BE2C (cell line): Measurements from ENCODE around the gene GPN3.
A peak's percentile ranks its signal among the peaks of the same experiment; 100 is the strongest.
"Not testable (repeated sequence)": the region's sequence is repeated elsewhere in the genome, so short reads cannot be mapped to it uniquely, and the experiment has no call there.

ENCODE experiments used
- DNase-seq: peaks from one replicate; pipeline ENCODE4 v3.0.0-alpha.2; 2020
- H3K27me3 ChIP-seq: fragments of 250-450 bp; sonication (Bioruptor Pico); 2 replicates; pipeline ENCODE4 v1.5.1; 2020; ENCODE audit warnings: mild to moderate bottlenecking
- H3K36me3 ChIP-seq: fragments of 250-450 bp; sonication (Bioruptor Pico); 2 replicates; pipeline ENCODE4 v1.5.1; 2020; ENCODE audit warnings: mild to moderate bottlenecking
- H3K4me1 ChIP-seq: fragments of 250-450 bp; sonication (Bioruptor Pico); 2 replicates; pipeline ENCODE4 v1.5.1; 2020
- H3K4me3 ChIP-seq: 2 replicates; pipeline ENCODE4 v1.5.1; 2011; ENCODE audit warnings: low read depth, low read length
- H3K9me3 ChIP-seq: fragments of 250-450 bp; sonication (Bioruptor Pico); 2 replicates; pipeline ENCODE4 v1.5.1; 2020
- TF ChIP-seq, protein P1 (sequence below): IDR thresholded peaks from 2 replicates; pipeline ENCODE4 v1.5.1; 2012; ENCODE audit warnings: mild to moderate bottlenecking, low read depth, low read length

GPN3 gene

GRCh38 chr12:110467847-110468213, 227 bp downstream of the GPN3 start:
- Histone ChIP-seq H3K4me1 (no peaks in the 10 kb centered on the region), H3K9me3 (no peaks in the 10 kb centered on the region), H3K4me3 (peak overlapping the region; percentile 92), H3K36me3 (peaks cover 12% of the 10 kb centered on the region), H3K27me3 (no peaks in the 10 kb centered on the region)
- DNase-seq, result no peak
- TF ChIP-seq, protein P1, sequence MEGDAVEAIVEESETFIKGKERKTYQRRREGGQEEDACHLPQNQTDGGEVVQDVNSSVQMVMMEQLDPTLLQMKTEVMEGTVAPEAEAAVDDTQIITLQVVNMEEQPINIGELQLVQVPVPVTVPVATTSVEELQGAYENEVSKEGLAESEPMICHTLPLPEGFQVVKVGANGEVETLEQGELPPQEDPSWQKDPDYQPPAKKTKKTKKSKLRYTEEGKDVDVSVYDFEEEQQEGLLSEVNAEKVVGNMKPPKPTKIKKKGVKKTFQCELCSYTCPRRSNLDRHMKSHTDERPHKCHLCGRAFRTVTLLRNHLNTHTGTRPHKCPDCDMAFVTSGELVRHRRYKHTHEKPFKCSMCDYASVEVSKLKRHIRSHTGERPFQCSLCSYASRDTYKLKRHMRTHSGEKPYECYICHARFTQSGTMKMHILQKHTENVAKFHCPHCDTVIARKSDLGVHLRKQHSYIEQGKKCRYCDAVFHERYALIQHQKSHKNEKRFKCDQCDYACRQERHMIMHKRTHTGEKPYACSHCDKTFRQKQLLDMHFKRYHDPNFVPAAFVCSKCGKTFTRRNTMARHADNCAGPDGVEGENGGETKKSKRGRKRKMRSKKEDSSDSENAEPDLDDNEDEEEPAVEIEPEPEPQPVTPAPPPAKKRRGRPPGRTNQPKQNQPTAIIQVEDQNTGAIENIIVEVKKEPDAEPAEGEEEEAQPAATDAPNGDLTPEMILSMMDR, result no peak

GRCh38 chr12:110466791-110467190, 1.3 kb downstream of the GPN3 start:
- Histone ChIP-seq H3K4me3 (peak overlapping the region; percentile 92; the same call in 1 of the 2 replicates), H3K36me3 (peaks cover 14% of the 10 kb centered on the region)
- no peak for DNase-seq

GRCh38 chr12:110465765-110466164, 2.3 kb downstream of the GPN3 start:
- H3K4me3 ChIP-seq, H3K27me3 ChIP-seq, DNase-seq, H3K4me1 ChIP-seq, H3K9me3 ChIP-seq: not testable (repeated sequence)
- peaks cover 16% of the 10 kb centered on the region for H3K36me3 ChIP-seq

More at GRCh38 chr12:110466791-110467190, 1.3 kb downstream of the GPN3 start:
- TF ChIP-seq, protein P1, result no peak
- Histone ChIP-seq H3K27me3 (no peaks in the 10 kb centered on the region), H3K4me1 (no peaks in the 10 kb centered on the region), H3K9me3 (no peaks in the 10 kb centered on the region)

DNA sequence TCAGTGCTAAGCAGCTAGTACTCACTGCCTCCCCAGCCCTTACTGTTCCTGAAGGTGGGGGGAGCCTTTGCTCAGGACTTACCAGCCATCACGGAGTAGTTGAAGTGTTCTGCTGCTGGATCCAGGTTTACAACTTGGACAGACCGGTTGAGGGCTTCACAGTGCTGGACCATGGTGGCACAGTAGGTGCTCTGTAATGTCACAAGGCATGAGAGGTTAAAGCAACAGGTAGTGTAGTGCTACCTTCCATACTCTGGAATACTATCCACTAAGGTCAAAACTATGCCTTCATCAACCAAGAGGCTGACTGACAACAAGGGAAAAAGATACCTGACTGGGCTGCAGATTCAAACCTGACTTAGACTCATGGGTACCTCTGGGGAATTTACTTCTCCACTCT, 3.0 kb downstream of the GPN3 start:
- Histone ChIP-seq H3K9me3 (no peaks in the 10 kb centered on the region), H3K4me3 (no peak overlapping the region), H3K27me3 (no peaks in the 10 kb centered on the region), H3K4me1 (no peaks in the 10 kb centered on the region), H3K36me3 (peaks cover 21% of the 10 kb centered on the region)
- TF ChIP-seq, protein P1, result no peak
- no peak for DNase-seq

- H3K27me3 ChIP-seq, DNase-seq, H3K4me1 ChIP-seq, H3K9me3 ChIP-seq, H3K4me3 ChIP-seq: not testable (repeated sequence)
- H3K36me3 ChIP-seq, result peaks cover 41% of the 10 kb centered on the region
Measured at GRCh38 chr12:110461189-110461588, 6.9 kb downstream of the GPN3 start.

- Histone ChIP-seq H3K4me3 (no peak overlapping the region), H3K27me3 (no peaks in the 10 kb centered on the region), H3K4me1 (no peaks in the 10 kb centered on the region), H3K36me3 (peaks cover 43% of the 10 kb centered on the region), H3K9me3 (no peaks in the 10 kb centered on the region)
- no peak for DNase-seq
- TF ChIP-seq, protein P1, result no peak
Measured at GRCh38 chr12:110458756-110459155, 9.3 kb downstream of the GPN3 start.

DNA sequence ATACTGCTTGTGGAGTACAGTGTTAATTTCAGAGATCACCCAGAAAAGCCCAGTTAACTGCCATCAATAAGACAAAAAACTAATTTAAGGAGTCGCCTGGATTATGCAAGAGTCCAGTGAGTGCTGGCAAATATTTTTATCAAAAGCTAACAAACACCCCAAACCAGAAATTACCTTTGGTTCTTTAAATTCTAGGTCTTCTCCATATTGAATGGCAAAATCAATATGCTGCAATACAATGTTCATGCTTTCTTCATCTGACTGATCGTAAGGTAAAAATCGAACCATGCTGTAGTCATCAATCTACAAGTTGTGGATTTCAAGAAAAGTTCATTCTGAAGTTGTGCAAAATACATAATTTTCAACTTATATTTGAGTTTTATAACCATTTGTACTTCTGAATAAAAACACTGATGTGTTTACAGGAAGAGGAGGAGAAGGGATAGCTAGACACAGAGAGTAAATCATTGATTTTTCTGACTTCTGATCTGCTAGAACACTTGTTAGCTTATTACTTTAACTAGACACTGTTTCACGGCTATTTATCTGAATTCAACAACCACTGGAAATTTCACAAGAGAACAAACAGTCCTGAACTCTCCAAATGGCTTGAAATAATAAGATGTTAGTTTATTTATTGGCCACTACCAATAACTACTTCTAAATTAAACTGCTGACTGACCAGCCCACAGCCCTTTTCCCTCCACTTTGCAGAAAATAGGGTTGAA, 14.3 kb downstream of the GPN3 start:
- no peak for DNase-seq
- H3K4me3 ChIP-seq, result no peak overlapping the region
- peaks cover 33% of the 10 kb centered on the region for H3K36me3 ChIP-seq
- no peaks in the 10 kb centered on the region for H3K4me1 ChIP-seq
- H3K9me3 ChIP-seq, result no peaks in the 10 kb centered on the region
- TF ChIP-seq, protein P1, result no peak
- H3K27me3 ChIP-seq, result no peaks in the 10 kb centered on the region
